ENCODE results near the gene ZNF407.

The ZNF407 gene

DNA sequence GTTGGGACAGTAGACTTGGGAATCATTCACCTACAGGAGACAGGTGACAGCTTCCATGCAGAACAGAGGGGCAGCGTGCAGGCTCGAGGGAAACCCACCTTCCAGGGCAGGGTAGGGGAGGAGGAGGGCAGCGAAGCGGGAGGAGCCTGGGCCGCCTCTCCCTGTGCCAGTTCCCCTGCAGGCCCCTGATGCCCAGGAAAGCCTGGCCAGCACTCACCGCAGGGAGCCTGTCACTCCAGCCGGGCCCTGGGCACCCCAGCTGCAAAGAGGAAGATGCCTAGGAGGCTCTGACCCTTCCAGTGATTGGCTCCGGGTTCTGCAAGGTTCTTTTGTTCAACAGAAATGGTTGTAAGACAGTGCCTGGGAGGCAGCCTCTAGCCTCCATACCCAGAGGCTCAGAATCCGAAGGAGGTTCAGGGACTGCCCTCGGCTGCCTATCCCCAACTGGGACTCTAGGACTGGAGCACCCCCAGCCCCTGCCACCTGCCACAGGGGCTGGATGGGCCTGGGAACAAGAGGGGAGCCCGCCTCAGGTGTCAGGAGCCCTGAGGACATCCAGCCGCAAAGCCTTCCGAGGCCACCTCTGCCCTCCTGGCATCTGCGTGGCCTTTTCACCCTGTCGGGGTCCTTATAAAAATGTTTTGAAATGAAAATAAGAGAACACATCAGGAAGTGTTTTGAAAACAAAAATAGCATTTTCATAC, 508.0 kb downstream of the ZNF407 start:
- no peaks in the 10 kb centered on the region for H3K27me3 Mint-ChIP-seq
- H3K36me3 Mint-ChIP-seq = peaks cover 7% of the 10 kb centered on the region
- no peak overlapping the region for H3K27ac Mint-ChIP-seq
- no peaks in the 10 kb centered on the region for H3K4me1 Mint-ChIP-seq (ENCODE audit: low read depth)
- no peak overlapping the region for H3K4me3 Mint-ChIP-seq
- H3K9me3 Mint-ChIP-seq (ENCODE audit: low read depth) = peaks cover 4% of the 10 kb centered on the region

DNA sequence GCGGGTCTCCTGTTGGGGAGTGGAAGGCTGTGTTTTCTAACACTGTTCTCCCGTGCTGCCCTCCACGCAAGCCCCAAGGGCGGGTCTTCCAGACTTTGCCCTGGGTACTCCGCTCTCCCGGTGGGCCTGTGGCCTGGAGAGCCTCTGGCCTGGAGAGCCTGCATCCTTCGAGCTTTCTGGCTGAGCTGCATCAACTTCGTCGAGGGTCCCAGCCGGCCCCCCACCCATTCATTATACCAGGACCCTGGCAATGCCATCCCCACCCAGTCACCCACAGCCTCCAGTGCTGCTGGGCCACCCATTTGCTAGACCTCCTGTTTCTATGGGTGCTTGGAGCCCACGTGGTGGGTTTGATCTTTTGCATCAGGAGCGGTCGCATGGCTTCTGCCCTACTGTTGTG, 509.1 kb downstream of the ZNF407 start:
- H3K4me3 Mint-ChIP-seq = no peak overlapping the region
- no peaks in the 10 kb centered on the region for H3K4me1 Mint-ChIP-seq (ENCODE audit: low read depth)
- peaks cover 4% of the 10 kb centered on the region for H3K36me3 Mint-ChIP-seq
- no peaks in the 10 kb centered on the region for H3K27me3 Mint-ChIP-seq
- H3K9me3 Mint-ChIP-seq (ENCODE audit: low read depth) = peaks cover under 1% of the 10 kb centered on the region
- H3K27ac Mint-ChIP-seq = no peak overlapping the region

DNA sequence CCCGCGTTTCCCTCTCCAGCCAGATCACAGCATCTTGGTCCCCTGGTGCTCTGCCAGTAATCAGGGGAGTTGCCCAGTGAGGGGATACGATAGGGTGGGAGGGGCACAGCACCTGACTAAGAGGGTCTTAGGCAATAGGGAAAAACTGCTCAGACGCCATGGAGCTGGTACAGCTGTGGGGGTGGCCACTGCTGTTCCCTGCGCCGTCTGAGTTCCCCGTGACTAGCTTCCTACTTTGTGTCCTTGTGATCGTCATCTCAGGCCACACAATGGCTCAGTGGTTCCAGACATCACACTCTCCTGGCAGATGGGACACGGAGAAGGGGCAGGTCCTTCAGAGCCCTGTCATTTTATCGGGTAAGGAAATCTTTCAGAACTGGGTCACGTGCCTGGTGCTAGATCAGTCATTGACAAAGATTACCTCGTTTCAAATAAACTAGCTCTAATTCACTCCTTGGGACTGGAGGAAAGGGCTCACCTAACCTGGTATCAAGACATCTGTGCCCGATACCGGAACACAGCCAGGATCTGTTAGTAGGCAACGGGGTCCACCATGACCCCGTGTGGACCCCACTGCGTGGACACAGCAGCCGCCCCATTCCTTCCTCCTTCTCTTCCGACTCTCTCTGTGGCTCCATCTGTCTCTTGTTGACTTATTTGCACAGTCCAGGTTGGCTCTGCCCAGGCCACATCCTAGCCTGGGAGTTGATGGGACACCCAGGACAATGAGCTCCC, 509.7 kb downstream of the ZNF407 start:
- H3K4me3 Mint-ChIP-seq = no peak overlapping the region

DNA sequence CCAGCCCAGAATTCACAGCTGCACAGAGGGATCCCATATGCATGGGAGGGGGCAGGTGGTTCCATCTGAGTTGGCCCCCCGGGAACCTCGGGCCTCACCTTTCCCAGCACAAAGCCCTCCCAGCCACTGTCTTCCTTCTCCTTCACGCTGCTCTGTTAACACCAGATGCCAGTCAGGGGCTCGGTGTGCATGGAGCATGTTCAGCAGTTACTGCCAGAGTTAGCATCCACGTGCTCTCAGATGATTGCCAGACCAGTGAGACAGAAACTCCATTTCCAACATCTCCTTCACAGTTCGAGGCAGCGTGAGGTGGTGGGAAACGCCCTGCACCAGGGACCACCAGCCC, 510.2 kb downstream of the ZNF407 start:
- no peaks in the 10 kb centered on the region for H3K36me3 Mint-ChIP-seq
- H3K27ac Mint-ChIP-seq = no peak overlapping the region
- no peaks in the 10 kb centered on the region for H3K27me3 Mint-ChIP-seq
- H3K4me1 Mint-ChIP-seq (ENCODE audit: low read depth) = no peaks in the 10 kb centered on the region
- no peak overlapping the region for H3K4me3 Mint-ChIP-seq
- no peaks in the 10 kb centered on the region for H3K9me3 Mint-ChIP-seq (ENCODE audit: low read depth)

More for the DNA sequence above, 509.7 kb downstream of the ZNF407 start:
- H3K9me3 Mint-ChIP-seq (ENCODE audit: low read depth) = no peaks in the 10 kb centered on the region
- H3K27ac Mint-ChIP-seq = no peak overlapping the region
- no peaks in the 10 kb centered on the region for H3K36me3 Mint-ChIP-seq
- no peaks in the 10 kb centered on the region for H3K4me1 Mint-ChIP-seq (ENCODE audit: low read depth)
- H3K27me3 Mint-ChIP-seq = no peaks in the 10 kb centered on the region

DNA sequence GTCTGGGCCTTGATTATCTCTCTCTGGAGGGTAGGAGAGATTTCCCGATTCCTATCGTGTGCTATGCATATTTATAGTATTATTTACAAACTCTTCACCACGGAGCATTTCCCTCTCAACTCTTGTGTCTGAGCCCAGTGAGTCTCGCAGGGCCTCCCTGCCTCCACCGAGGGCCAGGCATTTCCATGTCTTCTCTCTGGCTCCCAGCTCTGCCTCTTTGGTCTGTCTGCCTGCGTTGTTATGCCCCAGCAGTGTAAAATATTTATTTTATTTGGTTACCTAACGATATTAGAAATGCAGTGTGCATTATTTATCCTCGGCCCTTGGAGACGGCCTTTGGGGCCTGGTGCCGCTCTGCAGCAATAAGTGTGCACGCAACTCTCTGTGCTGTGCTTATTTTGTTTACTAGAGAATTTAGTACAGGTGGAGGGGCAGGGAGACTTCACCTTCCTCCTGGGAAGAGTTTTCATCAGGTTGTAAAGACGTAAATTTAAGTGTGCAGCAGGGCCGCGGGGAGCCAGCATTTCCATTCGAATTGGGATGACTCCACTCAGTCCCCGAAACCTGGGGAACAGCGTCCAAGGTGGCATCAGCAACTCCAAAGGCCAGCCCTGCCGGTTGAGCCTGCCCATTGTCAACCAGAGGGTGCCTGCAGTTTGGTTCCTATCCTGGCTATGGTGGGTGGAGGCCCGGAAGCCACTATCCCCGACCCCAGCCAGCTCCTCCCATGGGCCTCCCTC, 511.1 kb downstream of the ZNF407 start:
- Mint-ChIP-seq H3K4me3 (no peak overlapping the region), H3K36me3 (no peaks in the 10 kb centered on the region), H3K27me3 (no peaks in the 10 kb centered on the region), H3K27ac (no peak overlapping the region), H3K4me1 (ENCODE audit: low read depth) (no peaks in the 10 kb centered on the region), H3K9me3 (ENCODE audit: low read depth) (no peaks in the 10 kb centered on the region)

- H3K27me3 Mint-ChIP-seq = no peaks in the 10 kb centered on the region
- H3K4me1 Mint-ChIP-seq (ENCODE audit: low read depth) = no peaks in the 10 kb centered on the region
Observed at GRCh38 chr18:75109319-75109691, 511.6 kb downstream of the ZNF407 start.

DNA sequence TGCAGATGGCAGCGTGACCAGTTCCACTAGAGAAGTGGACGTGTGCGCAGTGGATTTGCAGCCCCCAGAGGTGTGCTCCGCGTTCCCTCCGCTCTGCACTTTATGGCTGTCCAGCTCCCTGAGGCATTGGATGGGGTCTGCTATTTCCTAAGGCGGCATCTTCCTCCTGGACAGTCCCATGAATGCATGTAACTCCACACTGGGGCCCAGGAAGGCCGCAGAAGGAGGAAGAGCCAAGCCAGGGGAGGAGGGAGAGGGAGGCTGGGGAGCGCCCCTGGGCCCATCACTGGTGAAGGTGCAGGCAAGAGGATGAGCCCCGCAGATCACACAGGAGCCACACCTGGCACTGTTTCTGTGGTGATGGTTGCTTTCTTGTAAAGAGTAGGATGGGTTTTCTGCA, 512.1 kb downstream of the ZNF407 start:
- no peaks in the 10 kb centered on the region for H3K9me3 Mint-ChIP-seq (ENCODE audit: low read depth)
- no peaks in the 10 kb centered on the region for H3K36me3 Mint-ChIP-seq
- H3K27me3 Mint-ChIP-seq = no peaks in the 10 kb centered on the region
- no peak overlapping the region for H3K27ac Mint-ChIP-seq
- no peaks in the 10 kb centered on the region for H3K4me1 Mint-ChIP-seq (ENCODE audit: low read depth)
- H3K4me3 Mint-ChIP-seq = no peak overlapping the region

More at GRCh38 chr18:75109319-75109691, 511.6 kb downstream of the ZNF407 start:
- Mint-ChIP-seq H3K9me3 (ENCODE audit: low read depth) (no peaks in the 10 kb centered on the region), H3K27ac (no peak overlapping the region), H3K4me3 (no peak overlapping the region), H3K36me3 (no peaks in the 10 kb centered on the region)

- no peaks in the 10 kb centered on the region for H3K27me3 Mint-ChIP-seq
- no peaks in the 10 kb centered on the region for H3K36me3 Mint-ChIP-seq
- H3K27ac Mint-ChIP-seq = no peak overlapping the region
- no peak overlapping the region for H3K4me3 Mint-ChIP-seq
- H3K4me1 Mint-ChIP-seq (ENCODE audit: low read depth) = no peaks in the 10 kb centered on the region
- no peaks in the 10 kb centered on the region for H3K9me3 Mint-ChIP-seq (ENCODE audit: low read depth)
Observed at GRCh38 chr18:75110311-75110710, 512.6 kb downstream of the ZNF407 start.

GRCh38 chr18:75110846-75111415, 513.3 kb downstream of the ZNF407 start:
- H3K4me1 Mint-ChIP-seq (ENCODE audit: low read depth) = no peaks in the 10 kb centered on the region
- H3K4me3 Mint-ChIP-seq = no peak overlapping the region
- H3K27ac Mint-ChIP-seq = no peak overlapping the region
- H3K36me3 Mint-ChIP-seq = no peaks in the 10 kb centered on the region
- no peaks in the 10 kb centered on the region for H3K9me3 Mint-ChIP-seq (ENCODE audit: low read depth)
- H3K27me3 Mint-ChIP-seq = no peaks in the 10 kb centered on the region

DNA sequence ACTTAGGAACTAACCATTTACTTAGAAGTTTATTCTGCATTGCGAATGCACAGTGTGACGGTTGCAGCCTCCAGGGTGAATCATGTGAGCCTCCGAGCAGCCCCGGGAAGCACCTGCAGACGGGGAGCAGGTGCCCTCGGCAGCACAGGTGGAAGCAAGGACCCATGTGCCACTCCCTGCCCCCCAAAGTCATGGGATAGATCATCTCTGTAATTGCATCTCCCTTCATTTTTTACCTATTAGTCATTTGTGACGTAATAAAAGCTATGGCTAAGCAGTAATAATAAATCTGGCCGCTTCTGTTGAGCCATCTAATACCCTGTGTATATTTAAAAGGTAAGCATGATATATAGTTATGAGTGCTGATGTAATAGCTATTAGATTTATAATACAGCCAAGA, 514.1 kb downstream of the ZNF407 start:
- no peak overlapping the region for H3K4me3 Mint-ChIP-seq
- no peak overlapping the region for H3K27ac Mint-ChIP-seq
- no peaks in the 10 kb centered on the region for H3K4me1 Mint-ChIP-seq (ENCODE audit: low read depth)
- H3K36me3 Mint-ChIP-seq = no peaks in the 10 kb centered on the region
- no peaks in the 10 kb centered on the region for H3K9me3 Mint-ChIP-seq (ENCODE audit: low read depth)
- no peaks in the 10 kb centered on the region for H3K27me3 Mint-ChIP-seq

GRCh38 chr18:75112186-75113096, 514.8 kb downstream of the ZNF407 start:
- no peaks in the 10 kb centered on the region for H3K36me3 Mint-ChIP-seq
- H3K4me3 Mint-ChIP-seq = no peak overlapping the region
- H3K9me3 Mint-ChIP-seq (ENCODE audit: low read depth) = no peaks in the 10 kb centered on the region
- no peaks in the 10 kb centered on the region for H3K4me1 Mint-ChIP-seq (ENCODE audit: low read depth)
- H3K27me3 Mint-ChIP-seq = no peaks in the 10 kb centered on the region
- no peak overlapping the region for H3K27ac Mint-ChIP-seq

GRCh38 chr18:75113455-75113854, 515.8 kb downstream of the ZNF407 start:
- H3K27ac Mint-ChIP-seq = no peak overlapping the region
- no peaks in the 10 kb centered on the region for H3K4me1 Mint-ChIP-seq (ENCODE audit: low read depth)
- no peaks in the 10 kb centered on the region for H3K36me3 Mint-ChIP-seq
- H3K4me3 Mint-ChIP-seq = no peak overlapping the region
- no peaks in the 10 kb centered on the region for H3K9me3 Mint-ChIP-seq (ENCODE audit: low read depth)
- no peaks in the 10 kb centered on the region for H3K27me3 Mint-ChIP-seq

GRCh38 chr18:75114231-75114764, 516.6 kb downstream of the ZNF407 start:
- no peak overlapping the region for H3K4me3 Mint-ChIP-seq
- H3K27ac Mint-ChIP-seq = no peak overlapping the region
- H3K36me3 Mint-ChIP-seq = no peaks in the 10 kb centered on the region
- no peaks in the 10 kb centered on the region for H3K4me1 Mint-ChIP-seq (ENCODE audit: low read depth)
- H3K27me3 Mint-ChIP-seq = no peaks in the 10 kb centered on the region
- H3K9me3 Mint-ChIP-seq (ENCODE audit: low read depth) = no peaks in the 10 kb centered on the region
